CD14-positive monocyte (primary cell): ENCODE data around the gene SYNRG. TPM values are rescaled to one million over a fixed set of nuclear protein-coding genes. Genes with fewer than 3 reads are reported as not detected.

Source experiments
- DNase-seq, 3 donors: peaks; one replicate each; pipeline ENCODE4 v3.0.0-alpha.2; 2011 to 2022
- H2AFZ ChIP-seq: 2 replicates; pipeline ENCODE4 v1.6.0; 2012; ENCODE audit warnings: mild to moderate bottlenecking, low read depth, low read length, inconsistent platforms; ENCODE audit not compliant: insufficient read depth, poor library complexity, severe bottlenecking
- H3K27ac ChIP-seq, 2 donors: 1 replicate in 1 of 2; 2 replicates in 1 of 2; pipeline ENCODE4 v1.5.1; 2012 to 2013; ENCODE audit warnings: low read length in 2 of 2, control low read depth in 1 of 2, inconsistent platforms in 1 of 2, low read depth in 1 of 2, mild to moderate bottlenecking in 1 of 2
- H3K27me3 ChIP-seq, 2 donors: one replicate each; pipeline versions ENCODE4 v1.6.0 to v1.6.1; 2011 to 2013; ENCODE audit warnings: low read length in 2 of 2; ENCODE audit not compliant: control insufficient read depth in 2 of 2, insufficient read depth in 2 of 2
- H3K36me3 ChIP-seq, 2 donors: replicated peaks in 1 of 2; 1 replicate in 1 of 2; 2 replicates in 1 of 2; pipeline versions ENCODE4 v1.5.1 to v1.6.1; 2012 to 2013; ENCODE audit warnings: low read length in 2 of 2, control low read depth in 1 of 2, inconsistent platforms in 1 of 2, mild to moderate bottlenecking in 1 of 2; ENCODE audit not compliant: insufficient read depth in 2 of 2, control insufficient read depth in 1 of 2
- H3K4me1 ChIP-seq, 2 donors: 1 replicate in 1 of 2; 2 replicates in 1 of 2; pipeline versions ENCODE4 v1.5.1 to v1.6.1; 2012 to 2013; ENCODE audit warnings: low read length in 2 of 2, control low read depth in 1 of 2, inconsistent platforms in 1 of 2, mild to moderate bottlenecking in 1 of 2, moderate library complexity in 1 of 2; ENCODE audit not compliant: insufficient read depth in 2 of 2, control insufficient read depth in 1 of 2
- H3K4me2 ChIP-seq: replicated peaks from 2 replicates; pipeline ENCODE3; 2012; ENCODE audit warnings: low read length, moderate library complexity, mild to moderate bottlenecking; ENCODE audit not compliant: poor library complexity, severe bottlenecking; ENCODE audit errors: extremely low read depth
- H3K4me3 ChIP-seq, 3 experiments: fragments of 200-600 bp in 1 of 3; sonication (generic) in 1 of 3; replicated peaks in 1 of 3; 1 replicate in 2 of 3; 2 replicates in 1 of 3; pipeline ENCODE4 v1.5.1; 2011 to 2013; ENCODE audit warnings: low read length in 3 of 3, mild to moderate bottlenecking in 3 of 3, control low read depth in 2 of 3, low read depth in 2 of 3, inconsistent platforms in 1 of 3, moderate library complexity in 1 of 3
- H3K79me2 ChIP-seq: 2 replicates; pipeline ENCODE4 v1.6.0; 2012; ENCODE audit warnings: mild to moderate bottlenecking, control low read depth, inconsistent platforms, low read length, moderate library complexity; ENCODE audit not compliant: insufficient read depth
- H3K9ac ChIP-seq: 2 replicates; pipeline ENCODE4 v1.6.0; 2017; ENCODE audit warnings: low read length, mild to moderate bottlenecking; ENCODE audit not compliant: insufficient read depth, poor library complexity, severe bottlenecking
- H3K9me3 ChIP-seq, 2 donors: replicated peaks in 1 of 2; 1 replicate in 1 of 2; 2 replicates in 1 of 2; pipeline versions ENCODE4 v1.5.1 to v1.6.1; 2012 to 2013; ENCODE audit warnings: low read length in 2 of 2, control low read depth in 1 of 2; ENCODE audit not compliant: control insufficient read depth in 1 of 2, insufficient read depth in 1 of 2
- H4K20me1 ChIP-seq: 2 replicates; pipeline ENCODE4 v1.6.0; 2012; ENCODE audit warnings: mild to moderate bottlenecking, low read length, control low read depth, moderate library complexity; ENCODE audit not compliant: insufficient read depth
- H3K27ac Mint-ChIP-seq, 7 donors: one replicate each; pipeline ENCODE4 v1.8.0; 2020; ENCODE audit warnings: mild to moderate bottlenecking in 7 of 7, mixed read lengths in 7 of 7, moderate library complexity in 6 of 7, inconsistent platforms in 2 of 7
- H3K27me3 Mint-ChIP-seq, 3 donors: one replicate each; pipeline ENCODE4 v1.8.0; 2021 to 2022; ENCODE audit warnings: low read depth in 3 of 3, mild to moderate bottlenecking in 3 of 3, mixed read lengths in 3 of 3, moderate library complexity in 3 of 3, inconsistent platforms in 1 of 3
- H3K36me3 Mint-ChIP-seq, 2 donors: one replicate each; pipeline ENCODE4 v1.8.0; 2020; ENCODE audit warnings: mixed read lengths in 2 of 2, inconsistent platforms in 1 of 2, mild to moderate bottlenecking in 1 of 2
- H3K4me1 Mint-ChIP-seq: one replicate; pipeline ENCODE4 v1.8.0; 2020; ENCODE audit warnings: mild to moderate bottlenecking, mixed read lengths
- H3K4me3 Mint-ChIP-seq, 2 donors: one replicate each; pipeline ENCODE4 v1.8.0; 2020; ENCODE audit warnings: mild to moderate bottlenecking in 2 of 2, mixed read lengths in 2 of 2, moderate library complexity in 1 of 2
- H3K9me3 Mint-ChIP-seq, 7 donors: one replicate each; pipeline ENCODE4 v1.8.0; 2020 to 2022; ENCODE audit warnings: mixed read lengths in 7 of 7, mild to moderate bottlenecking in 6 of 7, moderate library complexity in 6 of 7, inconsistent platforms in 2 of 7
- CTCF ChIP-seq: fragments of 200-600 bp; IDR thresholded peaks from one replicate; pipeline ENCODE4 v1.8.0; 2022; ENCODE audit warnings: antibody characterized with exemption, mild to moderate bottlenecking
- WGBS: methylation state at CpG from one replicate; pipeline ENCODE4 v1.1.5; 2013; ENCODE audit warnings: missing lambda C conversion rate; ENCODE audit not compliant: insufficient coverage; 5-methylcytosine and 5-hydroxymethylcytosine counted together
- intact Hi-C, 2 donors: fragments of 100-400 bp; cut with micrococcal nuclease; formaldehyde crosslinking; loops; one replicate each; pipeline versions ENCODE4 v1.15.0 to v1.15.1; 2023
- polyA plus RNA-seq, 3 donors: library from polyadenylated mRNA; depleted of rRNA in 1 of 3; unstranded in 2 of 3; stranded (reverse) in 1 of 3; fragments of 300-500 nt in 2 of 3; fragments of >200 nt in 1 of 3; fragmentation: Illumina TruSeq in 2 of 3; gene quantifications; 1 replicate in 2 of 3; 2 replicates in 1 of 3; pipeline ENCODE4 v1.2.3, GENCODE V29; 2012 to 2021

Gene SYNRG
- polyA plus RNA-seq, 3 donors, result 13.1 to 17.5 (median 16.9) TPM

- Histone ChIP-seq H2AFZ (no peak overlapping the region), H3K9me3 (no peaks in the 10 kb centered on the region), H4K20me1 (no peaks in the 10 kb centered on the region), H3K4me3 (no peak overlapping the region), H3K27ac (no peak overlapping the region), H3K9ac (no peak overlapping the region), H3K4me1 (no peaks in the 10 kb centered on the region), H3K79me2 (no peaks in the 10 kb centered on the region), H3K27me3 (peaks cover 24 to 32% of the 10 kb centered on the region in 2 donors), H3K4me2 (no peak overlapping the region), H3K36me3 (no peaks in the 10 kb centered on the region)
- Mint-ChIP-seq H3K4me3 (peak overlapping the region in 1 of 2 donors; percentile 24), H3K4me1 (no peaks in the 10 kb centered on the region), H3K36me3 (no peaks in the 10 kb centered on the region), H3K27ac (no peak overlapping the region), H3K27me3 (peaks cover 21 to 42% (median 32%) of the 10 kb centered on the region in 3 donors), H3K9me3 (peaks cover 0 to 1% (median 0%) of the 10 kb centered on the region in 7 donors)
- intact Hi-C loops, result no loop called here
- WGBS, result no CpG with 5 or more reads among the region's 2 CpGs
- no peak for DNase-seq
- no peak for TF ChIP-seq CTCF
Observed at GRCh38 chr17:37651849-37652248, 42.6 kb upstream of the SYNRG start.

- Histone ChIP-seq H3K4me2 (no peak overlapping the region), H3K4me1 (no peaks in the 10 kb centered on the region), H3K4me3 (no peak overlapping the region), H3K79me2 (no peaks in the 10 kb centered on the region), H3K9ac (no peak overlapping the region), H2AFZ (no peak overlapping the region), H3K27ac (no peak overlapping the region), H3K36me3 (no peaks in the 10 kb centered on the region), H3K27me3 (peaks cover 37 to 44% of the 10 kb centered on the region in 2 donors), H3K9me3 (no peaks in the 10 kb centered on the region), H4K20me1 (no peaks in the 10 kb centered on the region)
- 13% methylated on average over 1 of the region's 6 CpGs for WGBS
- Mint-ChIP-seq H3K36me3 (no peaks in the 10 kb centered on the region), H3K4me1 (no peaks in the 10 kb centered on the region), H3K27ac (no peak overlapping the region), H3K27me3 (peaks cover 30 to 54% (median 39%) of the 10 kb centered on the region in 3 donors), H3K4me3 (no peak overlapping the region), H3K9me3 (peaks cover 0 to 2% (median 0%) of the 10 kb centered on the region in 7 donors)
- peak in 2 of 3 donors; percentile 8 to 16 for DNase-seq
- TF ChIP-seq CTCF, result peak; percentile 24
- intact Hi-C loops, result no loop called here
Observed at GRCh38 chr17:37650419-37651003, 41.3 kb upstream of the SYNRG start.
